GM23338 (cell line): ENCODE results near the gene ANKRD13B. TPM values are rescaled to one million over a fixed set of nuclear protein-coding genes. Genes with fewer than 3 reads are reported as not detected.

Experiments
- ATAC-seq: fragments of 200-7000 bp; cut with Tn5 transposase; 3 replicates; pipeline ENCODE4 v1.9.1; 2020
- DNase-seq: peaks from one replicate; pipeline ENCODE4 v3.0.0-alpha.2; 2015; ENCODE audit warnings: low spot score
- H2AFZ ChIP-seq: fragments of 200-600 bp; sonication (generic); 2 replicates; pipeline ENCODE4 v1.8.0; 2016; ENCODE audit warnings: antibody characterized with exemption, mild to moderate bottlenecking, moderate library complexity
- H3F3A ChIP-seq: fragments of 200-600 bp; sonication (generic); replicated peaks from 2 replicates; pipeline ENCODE4 v1.8.0; 2017; ENCODE audit warnings: antibody characterized with exemption, mixed run types, low read depth
- H3K27ac ChIP-seq: fragments of 200-600 bp; sonication (generic); 2 replicates; pipeline ENCODE4 v1.6.1; 2016; ENCODE audit warnings: low read depth
- H3K27me3 ChIP-seq: fragments of 200-600 bp; sonication (generic); 2 replicates; pipeline ENCODE4 v1.8.0; 2016; ENCODE audit warnings: mild to moderate bottlenecking, mixed run types, moderate library complexity; ENCODE audit not compliant: insufficient read depth
- H3K36me3 ChIP-seq: fragments of 200-600 bp; sonication (generic); 2 replicates; pipeline ENCODE4 v1.8.0; 2016; ENCODE audit warnings: mild to moderate bottlenecking; ENCODE audit not compliant: insufficient read depth
- H3K4me1 ChIP-seq: fragments of 200-600 bp; sonication (generic); 2 replicates; pipeline ENCODE4 v1.8.0; 2016; ENCODE audit warnings: mild to moderate bottlenecking, moderate library complexity; ENCODE audit not compliant: insufficient read depth
- H3K4me2 ChIP-seq: fragments of 200-600 bp; sonication (generic); 2 replicates; pipeline ENCODE4 v1.7.1; 2017; ENCODE audit warnings: mixed run types
- H3K4me3 ChIP-seq: fragments of 200-600 bp; sonication (generic); 2 replicates; pipeline ENCODE4 v1.6.1; 2016; ENCODE audit warnings: mixed run types
- H3K79me2 ChIP-seq: fragments of 200-600 bp; sonication (generic); replicated peaks from 2 replicates; pipeline ENCODE4 v1.8.0; 2017; ENCODE audit warnings: mild to moderate bottlenecking; ENCODE audit not compliant: insufficient read depth
- H3K9me2 ChIP-seq: fragments of 200-600 bp; sonication (generic); 2 replicates; pipeline ENCODE4 v1.8.0; 2017; ENCODE audit not compliant: insufficient read depth
- H4K20me1 ChIP-seq: fragments of 200-600 bp; sonication (generic); replicated peaks from 2 replicates; pipeline ENCODE4 v1.8.0; 2017; ENCODE audit warnings: mild to moderate bottlenecking; ENCODE audit not compliant: insufficient read depth
- H3K27ac Mint-ChIP-seq: 2 replicates; pipeline ENCODE4 v1.8.0; 2020; ENCODE audit warnings: inconsistent platforms, mild to moderate bottlenecking, moderate library complexity, mixed read lengths
- H3K27me3 Mint-ChIP-seq: 3 replicates; pipeline ENCODE4 v1.8.0; 2022; ENCODE audit warnings: low read depth, mild to moderate bottlenecking, moderate library complexity, mixed read lengths, inconsistent platforms; ENCODE audit not compliant: insufficient read depth, poor library complexity
- H3K36me3 Mint-ChIP-seq: 3 replicates; pipeline ENCODE4 v1.8.0; 2021; ENCODE audit warnings: low read depth, mild to moderate bottlenecking, inconsistent platforms, moderate library complexity, mixed read lengths
- H3K4me1 Mint-ChIP-seq: 3 replicates; pipeline ENCODE4 v1.8.0; 2020; ENCODE audit warnings: mild to moderate bottlenecking, inconsistent platforms, mixed read lengths
- H3K4me3 Mint-ChIP-seq: 3 replicates; pipeline ENCODE4 v1.8.0; 2021; ENCODE audit warnings: moderate library complexity, mild to moderate bottlenecking, inconsistent platforms, mixed read lengths
- H3K9me3 Mint-ChIP-seq: 3 replicates; pipeline ENCODE4 v1.8.0; 2020; ENCODE audit warnings: moderate library complexity, mild to moderate bottlenecking, inconsistent platforms, mixed read lengths
- CREB1 ChIP-seq: fragments of 250-450 bp; sonication (Bioruptor Pico); IDR thresholded peaks from 2 replicates; pipeline ENCODE4 v1.5.0; 2020; ENCODE audit warnings: low read depth, mild to moderate bottlenecking, moderate library complexity
- CTCF ChIP-seq, 2 experiments: fragments of 200-600 bp in 1 of 2; sonication (generic) in 1 of 2; conservative IDR thresholded peaks; 2 replicates each; pipeline versions ENCODE4 v1.5.1 to v1.6.1; 2016 to 2017; ENCODE audit warnings: antibody characterized with exemption in 2 of 2, low read depth in 2 of 2, mild to moderate bottlenecking in 2 of 2, moderate library complexity in 1 of 2
- EZH2 ChIP-seq: fragments of 200-600 bp; sonication (generic); IDR thresholded peaks from one replicate; pipeline ENCODE4 v1.8.0; 2017; ENCODE audit warnings: antibody characterized with exemption, mild to moderate bottlenecking, low read depth; ENCODE audit not compliant: unreplicated experiment
- EZH2phosphoT487 ChIP-seq: fragments of 200-600 bp; sonication (generic); IDR thresholded peaks from one replicate; pipeline ENCODE4 v1.8.1; 2018; ENCODE audit warnings: antibody characterized with exemption; ENCODE audit not compliant: unreplicated experiment
- JUNB ChIP-seq: IDR thresholded peaks from one replicate; pipeline ENCODE4 v1.6.1; 2016; ENCODE audit warnings: antibody characterized with exemption; ENCODE audit not compliant: unreplicated experiment
- NANOG ChIP-seq: IDR thresholded peaks from 2 replicates; pipeline ENCODE4 v1.6.1; 2016; ENCODE audit warnings: antibody characterized with exemption, borderline replicate concordance
- POLR2AphosphoS5 ChIP-seq: IDR thresholded peaks from 2 replicates; pipeline ENCODE4 v1.6.1; 2016; ENCODE audit warnings: antibody characterized with exemption, low read depth
- REST ChIP-seq: IDR thresholded peaks from one replicate; pipeline ENCODE4 v1.6.1; 2018; ENCODE audit warnings: antibody characterized with exemption; ENCODE audit not compliant: unreplicated experiment
- STAT1 ChIP-seq: IDR thresholded peaks from one replicate; pipeline ENCODE4 v1.6.1; 2016; ENCODE audit warnings: antibody characterized with exemption; ENCODE audit not compliant: unreplicated experiment
- ZNF114 ChIP-seq: fragments of 250-450 bp; sonication (Bioruptor Pico); IDR thresholded peaks from 2 replicates; pipeline ENCODE4 v1.5.0; 2020; ENCODE audit warnings: mild to moderate bottlenecking, moderate library complexity
- ZNF331 ChIP-seq: fragments of 250-450 bp; sonication (Bioruptor Pico); IDR thresholded peaks from 2 replicates; pipeline ENCODE4 v1.5.0; 2020; ENCODE audit warnings: low read depth, mild to moderate bottlenecking, moderate library complexity
- polyA plus RNA-seq: library from polyadenylated mRNA; unstranded; fragments of >200 nt; fragmentation: Nextera tagmentation; extraction: Ambion mirVana; gene quantifications from 2 replicates; pipeline ENCODE4 v1.2.1, GENCODE V29; 2016
- total RNA-seq: library from RNA; depleted of rRNA; stranded (reverse); fragments of >200 nt; shearing (Covaris generic); gene quantifications from 2 replicates; pipeline ENCODE4 v1.2.3, GENCODE V29; 2014
- TF ChIP-seq, protein P1 (sequence below): fragments of 250-450 bp; sonication (Bioruptor Pico); IDR thresholded peaks from 2 replicates; pipeline ENCODE4 v1.5.0; 2020; ENCODE audit warnings: mild to moderate bottlenecking, moderate library complexity

ANKRD13B gene
- total and polyA plus RNA-seq, 2 experiments from 2014 or later: 8.2 to 57.4 TPM

DNA sequence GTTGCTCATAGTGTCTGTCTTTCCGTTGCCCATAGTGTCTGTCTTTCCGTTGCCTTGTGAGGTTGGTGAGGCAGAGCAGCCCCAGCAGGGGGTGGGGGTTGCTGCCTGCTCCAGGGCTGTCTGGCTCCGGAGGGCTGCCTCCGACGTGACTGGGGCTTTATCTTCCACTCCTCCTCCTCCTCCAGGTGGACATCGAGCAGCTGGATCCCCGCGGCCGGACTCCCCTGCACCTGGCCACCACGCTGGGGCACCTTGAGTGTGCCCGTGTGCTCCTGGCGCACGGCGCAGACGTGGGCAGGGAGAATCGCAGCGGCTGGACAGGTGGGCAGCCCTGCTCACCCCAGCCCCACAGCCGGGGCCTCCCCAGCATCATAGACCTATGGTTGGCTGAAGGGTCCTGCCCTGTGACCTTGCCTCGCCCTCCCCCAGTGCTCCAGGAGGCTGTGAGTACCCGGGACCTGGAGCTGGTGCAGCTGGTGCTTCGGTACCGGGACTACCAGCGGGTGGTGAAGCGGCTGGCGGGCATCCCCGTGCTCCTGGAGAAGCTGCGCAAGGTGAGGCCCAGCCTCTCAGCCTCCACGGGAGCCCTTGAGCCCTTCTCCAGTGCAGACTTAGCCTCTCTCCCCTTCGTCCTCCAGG is 14.7 kb downstream of the ANKRD13B start:
- Mint-ChIP-seq H3K4me1 (peaks cover 3% of the 10 kb centered on the region; the same call in 2 of the 3 replicates), H3K9me3 (no peaks in the 10 kb centered on the region; the same call in 2 of the 3 replicates), H3K36me3 (peaks cover 4% of the 10 kb centered on the region; the same call in 2 of the 3 replicates), H3K27ac (no peak overlapping the region), H3K27me3 (peaks cover 6% of the 10 kb centered on the region), H3K4me3 (no peak overlapping the region)
- Histone ChIP-seq H3K79me2 (peaks cover 18% of the 10 kb centered on the region), H3F3A (no peaks in the 10 kb centered on the region), H2AFZ (no peak overlapping the region), H4K20me1 (peaks cover 7% of the 10 kb centered on the region; the same call in 1 of the 2 replicates), H3K4me2 (no peak overlapping the region), H3K27me3 (peaks cover under 1% of the 10 kb centered on the region; the same call in 1 of the 2 replicates), H3K9me2 (no peaks in the 10 kb centered on the region), H3K4me3 (no peak overlapping the region), H3K27ac (no peak overlapping the region), H3K36me3 (no peaks in the 10 kb centered on the region; the same call in 1 of the 2 replicates), H3K4me1 (no peaks in the 10 kb centered on the region)
- no peak for DNase-seq
- ATAC-seq: no peak
- TF ChIP-seq EZH2phosphoT487: no peak
- TF ChIP-seq, protein P1, sequence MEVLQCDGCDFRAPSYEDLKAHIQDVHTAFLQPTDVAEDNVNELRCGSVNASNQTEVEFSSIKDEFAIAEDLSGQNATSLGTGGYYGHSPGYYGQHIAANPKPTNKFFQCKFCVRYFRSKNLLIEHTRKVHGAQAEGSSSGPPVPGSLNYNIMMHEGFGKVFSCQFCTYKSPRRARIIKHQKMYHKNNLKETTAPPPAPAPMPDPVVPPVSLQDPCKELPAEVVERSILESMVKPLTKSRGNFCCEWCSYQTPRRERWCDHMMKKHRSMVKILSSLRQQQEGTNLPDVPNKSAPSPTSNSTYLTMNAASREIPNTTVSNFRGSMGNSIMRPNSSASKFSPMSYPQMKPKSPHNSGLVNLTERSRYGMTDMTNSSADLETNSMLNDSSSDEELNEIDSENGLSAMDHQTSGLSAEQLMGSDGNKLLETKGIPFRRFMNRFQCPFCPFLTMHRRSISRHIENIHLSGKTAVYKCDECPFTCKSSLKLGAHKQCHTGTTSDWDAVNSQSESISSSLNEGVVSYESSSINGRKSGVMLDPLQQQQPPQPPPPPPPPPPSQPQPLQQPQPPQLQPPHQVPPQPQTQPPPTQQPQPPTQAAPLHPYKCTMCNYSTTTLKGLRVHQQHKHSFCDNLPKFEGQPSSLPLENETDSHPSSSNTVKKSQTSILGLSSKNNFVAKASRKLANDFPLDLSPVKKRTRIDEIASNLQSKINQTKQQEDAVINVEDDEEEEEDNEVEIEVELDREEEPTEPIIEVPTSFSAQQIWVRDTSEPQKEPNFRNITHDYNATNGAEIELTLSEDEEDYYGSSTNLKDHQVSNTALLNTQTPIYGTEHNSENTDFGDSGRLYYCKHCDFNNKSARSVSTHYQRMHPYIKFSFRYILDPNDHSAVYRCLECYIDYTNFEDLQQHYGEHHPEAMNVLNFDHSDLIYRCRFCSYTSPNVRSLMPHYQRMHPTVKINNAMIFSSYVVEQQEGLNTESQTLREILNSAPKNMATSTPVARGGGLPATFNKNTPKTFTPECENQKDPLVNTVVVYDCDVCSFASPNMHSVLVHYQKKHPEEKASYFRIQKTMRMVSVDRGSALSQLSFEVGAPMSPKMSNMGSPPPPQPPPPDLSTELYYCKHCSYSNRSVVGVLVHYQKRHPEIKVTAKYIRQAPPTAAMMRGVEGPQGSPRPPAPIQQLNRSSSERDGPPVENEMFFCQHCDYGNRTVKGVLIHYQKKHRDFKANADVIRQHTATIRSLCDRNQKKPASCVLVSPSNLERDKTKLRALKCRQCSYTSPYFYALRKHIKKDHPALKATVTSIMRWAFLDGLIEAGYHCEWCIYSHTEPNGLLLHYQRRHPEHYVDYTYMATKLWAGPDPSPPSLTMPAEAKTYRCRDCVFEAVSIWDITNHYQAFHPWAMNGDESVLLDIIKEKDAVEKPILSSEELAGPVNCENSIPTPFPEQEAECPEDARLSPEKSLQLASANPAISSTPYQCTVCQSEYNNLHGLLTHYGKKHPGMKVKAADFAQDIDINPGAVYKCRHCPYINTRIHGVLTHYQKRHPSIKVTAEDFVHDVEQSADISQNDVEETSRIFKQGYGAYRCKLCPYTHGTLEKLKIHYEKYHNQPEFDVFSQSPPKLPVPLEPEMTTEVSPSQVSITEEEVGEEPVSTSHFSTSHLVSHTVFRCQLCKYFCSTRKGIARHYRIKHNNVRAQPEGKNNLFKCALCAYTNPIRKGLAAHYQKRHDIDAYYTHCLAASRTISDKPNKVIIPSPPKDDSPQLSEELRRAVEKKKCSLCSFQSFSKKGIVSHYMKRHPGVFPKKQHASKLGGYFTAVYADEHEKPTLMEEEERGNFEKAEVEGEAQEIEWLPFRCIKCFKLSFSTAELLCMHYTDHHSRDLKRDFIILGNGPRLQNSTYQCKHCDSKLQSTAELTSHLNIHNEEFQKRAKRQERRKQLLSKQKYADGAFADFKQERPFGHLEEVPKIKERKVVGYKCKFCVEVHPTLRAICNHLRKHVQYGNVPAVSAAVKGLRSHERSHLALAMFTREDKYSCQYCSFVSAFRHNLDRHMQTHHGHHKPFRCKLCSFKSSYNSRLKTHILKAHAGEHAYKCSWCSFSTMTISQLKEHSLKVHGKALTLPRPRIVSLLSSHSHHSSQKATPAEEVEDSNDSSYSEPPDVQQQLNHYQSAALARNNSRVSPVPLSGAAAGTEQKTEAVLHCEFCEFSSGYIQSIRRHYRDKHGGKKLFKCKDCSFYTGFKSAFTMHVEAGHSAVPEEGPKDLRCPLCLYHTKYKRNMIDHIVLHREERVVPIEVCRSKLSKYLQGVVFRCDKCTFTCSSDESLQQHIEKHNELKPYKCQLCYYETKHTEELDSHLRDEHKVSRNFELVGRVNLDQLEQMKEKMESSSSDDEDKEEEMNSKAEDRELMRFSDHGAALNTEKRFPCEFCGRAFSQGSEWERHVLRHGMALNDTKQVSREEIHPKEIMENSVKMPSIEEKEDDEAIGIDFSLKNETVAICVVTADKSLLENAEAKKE (CRISPR knock-in tag): no peak
- TF ChIP-seq POLR2AphosphoS5: no peak
- no peak for TF ChIP-seq CREB1 (CRISPR knock-in tag)
- no peak for TF ChIP-seq STAT1
- no peak for TF ChIP-seq NANOG
- no peak for TF ChIP-seq ZNF331 (CRISPR knock-in tag)
- no peak for TF ChIP-seq JUNB
- TF ChIP-seq CTCF (conservative IDR thresholded peaks at IDR 0.05; ENCODE audit: low read depth in 2 of 2): no peak
- TF ChIP-seq REST: no peak
- no peak for TF ChIP-seq ZNF114
- no peak for TF ChIP-seq EZH2
